BLaER1 treated with 17β-estradiol and CSF1 and Interleukin-3, amounts not matched to agents 10 nM and 100 nM (cell line): ENCODE measurements around the gene AUH.
A peak's percentile ranks its signal among the peaks of the same experiment; 100 is the strongest.

Experiments
- H3K27ac ChIP-seq, 11 experiments: shearing (Covaris generic); formaldehyde crosslinking; 2 replicates each; pipeline ENCODE4 v1.8.1; 2022
- H3K27me3 ChIP-seq, 11 experiments: shearing (Covaris generic); formaldehyde crosslinking; 2 replicates each; pipeline ENCODE4 v1.8.1; 2022
- H3K36me3 ChIP-seq, 11 experiments: shearing (Covaris generic); formaldehyde crosslinking; 2 replicates each; pipeline ENCODE4 v1.8.1; 2022
- H3K4me1 ChIP-seq, 10 experiments: shearing (Covaris generic); formaldehyde crosslinking; 2 replicates each; pipeline ENCODE4 v1.8.1; 2022
- H3K4me2 ChIP-seq, 11 experiments: shearing (Covaris generic); formaldehyde crosslinking; 2 replicates each; pipeline ENCODE4 v1.8.1; 2022
- H3K4me3 ChIP-seq, 10 experiments: shearing (Covaris generic); formaldehyde crosslinking; 2 replicates each; pipeline ENCODE4 v1.8.1; 2022
- H3K9ac ChIP-seq, 11 experiments: shearing (Covaris generic); formaldehyde crosslinking; 2 replicates each; pipeline ENCODE4 v1.8.1; 2022
- H3K9me3 ChIP-seq, 11 experiments: shearing (Covaris generic); formaldehyde crosslinking; replicated peaks in 1 of 11; 2 replicates each; pipeline ENCODE4 v1.8.1; 2022
- H4K20me1 ChIP-seq, 11 experiments: shearing (Covaris generic); formaldehyde crosslinking; 2 replicates each; pipeline ENCODE4 v1.8.1; 2022
- Cebpa-rat ChIP-seq, 11 experiments: shearing (Covaris generic); IDR thresholded peaks; 2 replicates each; pipeline ENCODE4 v1.8.1; 2022

The AUH gene

DNA sequence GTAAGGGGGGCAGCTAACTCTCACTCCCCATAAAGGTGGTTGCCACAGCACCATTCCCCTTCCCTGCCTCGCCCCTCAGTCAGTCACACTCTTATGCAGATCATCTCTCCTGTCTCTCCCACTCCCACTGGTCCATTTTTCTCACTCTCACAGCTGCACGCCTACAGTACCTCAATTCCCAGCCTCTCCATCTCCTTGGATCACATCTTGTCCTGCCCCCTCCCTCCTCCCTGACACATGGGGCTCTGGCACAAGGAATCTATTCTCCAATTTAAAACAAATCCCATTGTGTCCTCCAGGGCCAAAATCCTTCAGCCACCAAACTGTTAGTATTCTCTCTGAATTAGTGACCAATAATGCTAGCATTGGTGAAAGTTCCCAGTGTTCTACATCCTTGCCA is 114.4 kb downstream of the AUH start:
- H3K4me2 ChIP-seq, result no peak overlapping the region
- no peak for TF ChIP-seq Cebpa-rat (IDR thresholded peaks at IDR 0.05)
- no peaks in the 10 kb centered on the region for H3K27me3 ChIP-seq
- peaks cover 0 to 3% (median 0%) of the 10 kb centered on the region in 11 experiments; a peak in 1 of 22 replicates for H3K9me3 ChIP-seq
- H4K20me1 ChIP-seq, result no peaks in the 10 kb centered on the region
- H3K9ac ChIP-seq, result no peak overlapping the region
- H3K4me1 ChIP-seq, result peaks cover 10 to 18% (median 14%) of the 10 kb centered on the region in 10 experiments; a peak in 19 of 20 replicates
- H3K36me3 ChIP-seq, result no peaks in the 10 kb centered on the region; a peak in 1 of 22 replicates
- no peak overlapping the region for H3K4me3 ChIP-seq
- H3K27ac ChIP-seq, result no peak overlapping the region

DNA sequence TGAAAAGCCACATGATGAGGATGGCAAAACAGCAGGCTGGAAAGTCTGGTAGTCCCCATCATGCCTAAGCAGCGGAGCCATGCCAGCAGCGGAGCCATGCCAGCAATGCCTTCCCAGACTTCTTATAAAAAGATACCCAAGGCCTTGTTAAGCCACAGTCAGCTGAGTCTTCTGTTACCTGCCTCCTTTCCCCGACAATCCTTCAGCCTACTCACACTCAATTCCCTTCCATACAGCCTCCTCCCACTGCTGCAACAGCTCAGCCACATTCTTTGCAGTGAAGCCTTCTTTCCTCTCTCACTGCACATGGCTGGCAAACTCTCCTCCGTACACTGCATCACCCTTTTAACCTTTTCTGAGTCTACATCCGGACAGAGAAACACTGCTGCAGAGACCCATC is 114.9 kb downstream of the AUH start:
- H3K9ac ChIP-seq, result no peak overlapping the region
- H4K20me1 ChIP-seq, result no peaks in the 10 kb centered on the region
- no peak overlapping the region for H3K4me2 ChIP-seq
- H3K36me3 ChIP-seq, result no peaks in the 10 kb centered on the region; a peak in 1 of 22 replicates
- H3K27me3 ChIP-seq, result no peaks in the 10 kb centered on the region
- no peaks in the 10 kb centered on the region for H3K9me3 ChIP-seq
- H3K27ac ChIP-seq, result no peak overlapping the region
- TF ChIP-seq Cebpa-rat (IDR thresholded peaks at IDR 0.05), result no peak
- peaks cover 11 to 18% (median 14%) of the 10 kb centered on the region in 10 experiments for H3K4me1 ChIP-seq
- H3K4me3 ChIP-seq, result no peak overlapping the region

DNA sequence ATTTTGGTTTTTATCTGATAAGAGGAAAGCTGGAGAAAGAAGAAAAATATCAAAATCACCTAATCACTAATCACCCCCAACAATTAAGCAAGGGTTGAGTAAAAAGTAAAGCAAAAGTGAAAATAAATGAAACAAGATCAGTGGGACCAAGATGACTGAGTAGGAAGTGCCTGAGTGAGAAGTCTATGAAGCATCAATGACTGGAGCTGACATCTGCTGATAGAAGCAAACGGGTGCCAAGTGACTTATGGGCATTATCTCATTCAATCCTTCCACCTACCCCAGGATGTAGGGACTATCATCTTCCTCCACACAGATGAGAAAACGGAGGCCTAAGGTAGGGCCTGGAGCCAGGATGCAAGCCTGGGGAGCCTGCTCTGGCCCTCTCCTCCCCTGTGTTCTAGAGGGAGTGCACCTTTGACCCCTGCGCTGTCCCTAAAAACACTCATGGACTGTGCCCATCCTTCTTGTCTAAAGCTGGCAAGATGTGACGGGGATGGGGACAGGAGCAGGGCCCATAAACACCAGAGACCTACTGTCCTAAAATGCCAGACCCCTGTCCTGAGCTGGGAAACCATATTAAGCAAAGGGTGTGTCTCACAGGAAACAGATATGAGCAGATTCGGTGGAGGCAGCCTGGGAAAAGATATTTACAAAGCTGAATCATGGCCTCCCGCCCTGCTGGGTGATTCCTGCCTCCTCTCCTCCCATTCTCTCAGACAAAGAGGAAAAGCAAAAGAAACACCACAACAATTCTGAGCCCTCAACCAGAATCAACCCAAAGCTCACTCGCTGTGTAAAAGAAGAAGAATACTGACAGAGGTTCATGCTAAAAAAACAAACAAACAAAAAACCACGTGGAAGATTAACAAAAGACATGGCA is 116.0 kb downstream of the AUH start:
- no peak for TF ChIP-seq Cebpa-rat (IDR thresholded peaks at IDR 0.05)
- peak overlapping the region; percentile 29 to 57 (median 43) for H3K4me2 ChIP-seq
- no peaks in the 10 kb centered on the region for H3K9me3 ChIP-seq
- no peak overlapping the region for H3K9ac ChIP-seq
- no peaks in the 10 kb centered on the region for H4K20me1 ChIP-seq
- no peaks in the 10 kb centered on the region; a peak in 1 of 22 replicates for H3K36me3 ChIP-seq
- H3K27me3 ChIP-seq, result no peaks in the 10 kb centered on the region
- no peak overlapping the region for H3K4me3 ChIP-seq
- peaks cover 14 to 20% (median 17%) of the 10 kb centered on the region in 10 experiments for H3K4me1 ChIP-seq
- peak overlapping the region in 6 of 11 experiments; percentile 14 to 49 (median 37); a peak in 12 of 22 replicates for H3K27ac ChIP-seq

DNA sequence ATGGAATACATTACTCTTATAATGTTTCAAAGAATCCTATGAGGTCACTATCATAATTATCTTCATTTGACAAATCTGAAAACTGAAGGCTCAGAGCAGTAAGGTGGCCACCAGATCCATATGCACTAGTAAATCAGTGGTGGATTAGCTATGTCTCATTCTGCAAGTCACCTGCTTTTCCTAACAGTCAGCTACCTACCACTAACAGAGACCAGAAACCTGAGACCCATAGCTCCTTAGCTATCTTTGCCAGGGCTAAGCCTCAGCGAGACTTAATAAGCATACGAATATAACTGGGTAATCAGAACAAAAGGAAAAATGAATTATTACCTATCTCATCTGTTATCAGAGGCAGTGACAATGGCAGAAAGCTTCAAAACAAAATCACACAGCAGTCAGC is 118.7 kb downstream of the AUH start:
- TF ChIP-seq Cebpa-rat (IDR thresholded peaks at IDR 0.05), result no peak
- Histone ChIP-seq H3K4me1 (peaks cover 20 to 47% (median 42%) of the 10 kb centered on the region in 10 experiments), H4K20me1 (no peaks in the 10 kb centered on the region), H3K4me2 (no peak overlapping the region), H3K27ac (no peak overlapping the region), H3K4me3 (no peak overlapping the region), H3K9ac (no peak overlapping the region), H3K9me3 (0 out of 22 replicates have a peak, but pooled peaks cover 0 to 2% (median 0%) of the 10 kb centered on the region in 11 experiments), H3K36me3 (no peaks in the 10 kb centered on the region; a peak in 1 of 22 replicates), H3K27me3 (no peaks in the 10 kb centered on the region)

DNA sequence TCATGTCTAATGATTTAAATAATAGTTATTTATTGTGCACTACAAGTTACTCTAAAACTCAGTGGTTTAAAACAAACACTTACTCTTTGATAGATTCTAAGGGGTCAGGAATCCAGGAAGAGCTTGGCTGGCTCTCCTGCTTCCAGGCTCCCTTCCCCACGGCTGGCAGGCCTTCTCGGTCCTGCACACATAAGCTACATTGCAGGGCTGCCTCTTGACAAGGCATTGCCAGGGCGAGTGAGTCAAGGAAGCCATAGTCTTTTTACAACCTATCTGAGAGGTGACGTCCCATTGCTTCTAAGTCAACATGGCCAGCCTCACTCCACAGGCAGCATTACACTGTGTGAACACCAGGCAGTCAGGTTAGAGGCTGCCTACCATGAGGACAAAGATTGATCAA is 119.8 kb downstream of the AUH start:
- peak overlapping the region in 1 of 11 experiments; percentile 18; a peak in 2 of 22 replicates for H3K4me2 ChIP-seq
- peaks cover 20 to 52% (median 42%) of the 10 kb centered on the region in 10 experiments for H3K4me1 ChIP-seq
- H3K27ac ChIP-seq, result peak overlapping the region in 2 of 11 experiments; percentile 8 to 82; a peak in 2 of 22 replicates
- no peaks in the 10 kb centered on the region for H4K20me1 ChIP-seq
- 0 out of 22 replicates have a peak, but pooled peaks cover 0 to 6% (median 0%) of the 10 kb centered on the region in 11 experiments for H3K9me3 ChIP-seq
- no peaks in the 10 kb centered on the region for H3K27me3 ChIP-seq
- no peaks in the 10 kb centered on the region; a peak in 1 of 22 replicates for H3K36me3 ChIP-seq
- H3K4me3 ChIP-seq, result no peak overlapping the region
- TF ChIP-seq Cebpa-rat (IDR thresholded peaks at IDR 0.05), result no peak
- no peak overlapping the region for H3K9ac ChIP-seq

DNA sequence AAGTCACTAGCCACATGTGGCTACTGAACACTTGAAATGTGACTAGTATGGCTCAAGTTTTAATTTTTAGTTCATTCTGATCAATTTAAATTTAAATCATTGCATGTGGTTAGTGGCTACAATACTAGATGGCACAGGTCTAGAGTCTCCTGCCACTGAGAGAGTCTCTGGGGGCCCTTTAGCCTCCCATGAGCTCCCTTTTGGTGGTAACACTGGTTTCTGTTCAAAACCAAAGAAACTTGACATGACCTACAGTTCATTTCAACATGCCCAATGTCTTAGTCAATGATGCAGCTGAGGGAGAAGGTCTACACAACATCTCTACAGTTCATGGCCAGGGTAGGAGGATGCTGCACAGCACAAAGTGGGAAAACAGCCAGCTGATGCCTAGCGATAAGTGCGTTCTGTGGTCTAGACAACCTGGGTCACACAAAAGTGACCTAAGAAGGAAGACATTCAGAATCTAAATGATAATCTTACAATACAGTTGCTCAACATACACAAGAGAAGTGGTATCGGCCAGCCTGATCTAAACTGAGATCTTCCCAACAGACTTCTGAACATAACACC is 121.0 kb downstream of the AUH start:
- no peaks in the 10 kb centered on the region for H3K27me3 ChIP-seq
- no peak for TF ChIP-seq Cebpa-rat (IDR thresholded peaks at IDR 0.05)
- H3K4me3 ChIP-seq, result no peak overlapping the region
- peak overlapping the region in 8 of 11 experiments; percentile 24 to 69 (median 58); a peak in 16 of 22 replicates for H3K4me2 ChIP-seq
- H3K27ac ChIP-seq, result peak overlapping the region in 5 of 11 experiments; percentile 46 to 82 (median 78); a peak in 10 of 22 replicates
- H3K9me3 ChIP-seq, result 0 out of 22 replicates have a peak, but pooled peaks cover 0 to 6% (median 0%) of the 10 kb centered on the region in 11 experiments
- peaks cover 13 to 51% (median 40%) of the 10 kb centered on the region in 10 experiments for H3K4me1 ChIP-seq
- peak overlapping the region in 2 of 11 experiments; percentile 26 to 66; a peak in 2 of 22 replicates for H3K9ac ChIP-seq
- H3K36me3 ChIP-seq, result no peaks in the 10 kb centered on the region; a peak in 1 of 22 replicates
- no peaks in the 10 kb centered on the region for H4K20me1 ChIP-seq

DNA sequence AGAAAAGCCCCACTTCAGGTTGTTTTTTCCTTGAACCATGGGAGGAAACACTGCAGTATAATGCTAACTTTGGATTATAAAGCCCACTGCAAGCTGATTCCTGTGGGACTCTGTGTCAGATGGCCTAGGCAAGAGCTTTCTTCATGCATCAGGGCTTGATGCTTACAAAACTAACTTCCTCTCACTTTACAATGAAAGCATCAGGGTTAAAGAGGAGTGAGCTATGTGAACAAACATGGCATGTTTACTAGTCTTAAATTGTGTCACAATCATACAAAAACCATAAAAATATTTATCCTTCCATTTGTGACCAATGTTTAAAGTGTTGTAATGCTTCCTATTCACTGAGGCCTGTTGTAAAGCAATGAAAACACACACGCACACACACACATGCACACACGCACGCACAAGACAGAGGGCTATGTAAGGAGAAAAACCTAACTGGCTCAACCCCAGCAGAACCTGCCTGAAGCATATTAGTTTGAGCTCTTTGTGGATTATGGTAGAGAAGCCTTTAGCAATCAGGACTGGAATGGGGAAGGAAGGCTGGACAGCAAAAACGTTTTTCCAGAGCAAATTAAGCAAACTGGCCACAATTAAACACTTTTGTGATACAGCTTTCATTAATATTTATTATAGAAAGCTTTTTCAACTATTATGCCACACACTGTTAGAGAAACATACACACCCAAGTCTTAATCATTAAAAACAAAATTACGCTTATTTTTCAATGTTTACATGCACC is 122.2 kb downstream of the AUH start:
- Histone ChIP-seq H3K27ac (peak overlapping the region in 7 of 11 experiments; percentile 8 to 82 (median 70); a peak in 12 of 22 replicates), H3K4me1 (peaks cover 6 to 54% (median 39%) of the 10 kb centered on the region in 10 experiments; a peak in 16 of 20 replicates), H4K20me1 (no peaks in the 10 kb centered on the region), H3K9ac (peak overlapping the region in 6 of 11 experiments; percentile 16 to 68 (median 46); a peak in 7 of 22 replicates), H3K9me3 (0 out of 22 replicates have a peak, but pooled peaks cover 0 to 6% (median 0%) of the 10 kb centered on the region in 11 experiments), H3K27me3 (no peaks in the 10 kb centered on the region), H3K4me2 (peak overlapping the region in 9 of 11 experiments; percentile 11 to 69 (median 57); a peak in 18 of 22 replicates), H3K36me3 (no peaks in the 10 kb centered on the region; a peak in 1 of 22 replicates), H3K4me3 (no peak overlapping the region)
- peak in 2 of 11 experiments; percentile 49 to 81; a peak in 6 of 22 replicates for TF ChIP-seq Cebpa-rat (IDR thresholded peaks at IDR 0.05)

DNA sequence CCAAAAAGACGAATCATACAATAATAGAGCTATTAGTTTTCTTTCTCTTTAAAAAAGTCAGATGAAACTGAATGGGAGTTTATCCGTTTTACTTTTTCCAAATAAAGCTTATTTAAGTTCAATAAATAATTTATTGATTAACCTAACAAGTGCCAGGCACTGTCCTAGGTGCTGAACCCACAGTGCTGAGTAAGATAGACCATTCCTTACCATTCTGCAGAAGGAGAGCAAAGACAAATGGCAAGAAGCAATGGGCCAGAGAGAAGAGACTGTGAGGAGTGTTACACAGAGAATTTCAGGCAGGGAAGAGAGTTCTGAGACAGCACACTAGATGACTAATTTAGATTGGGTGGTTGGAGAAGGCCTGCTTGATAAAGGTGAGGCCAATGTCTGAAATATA is 127.2 kb downstream of the AUH start:
- Histone ChIP-seq H3K9me3 (peaks cover 0 to 18% (median 4%) of the 10 kb centered on the region in 11 experiments; a peak in 5 of 22 replicates), H3K4me3 (peak overlapping the region in 1 of 10 experiments; percentile 44; a peak in 1 of 20 replicates), H3K27me3 (no peaks in the 10 kb centered on the region), H3K9ac (no peak overlapping the region), H3K4me2 (peak overlapping the region in 8 of 11 experiments; percentile 44 to 95 (median 82); a peak in 16 of 22 replicates), H3K27ac (peak overlapping the region in 2 of 11 experiments; percentile 36 to 63; a peak in 4 of 22 replicates), H3K36me3 (peaks cover 0 to 7% (median 0%) of the 10 kb centered on the region in 11 experiments; a peak in 2 of 22 replicates), H4K20me1 (no peaks in the 10 kb centered on the region), H3K4me1 (peaks cover 4 to 65% (median 45%) of the 10 kb centered on the region in 10 experiments; a peak in 16 of 20 replicates)
- no peak for TF ChIP-seq Cebpa-rat (IDR thresholded peaks at IDR 0.05)
